GM04504 (cell line): ENCODE measurements around the gene AIFM2.
"Not testable (repeated sequence)": the region's sequence is repeated elsewhere in the genome, so short reads cannot be mapped to it uniquely, and the experiment has no call there.

Experiments
- DNase-seq: peaks from one replicate; pipeline ENCODE4 v3.0.0-alpha.2; 2012; ENCODE audit warnings: low read depth

Gene AIFM2

GRCh38 chr10:70132098-70133029 lies at the start of gene AIFM2:
Gene AIFM2 (minus strand): TSS chr10:70132825. CDS start chr10:70124084, 8,741 bp downstream.
- DNase-seq, result peak; percentile 62

GRCh38 chr10:70179209-70179608 lies 46.6 kb upstream of the AIFM2 start:
- DNase-seq, result not testable (repeated sequence)

- no peak for DNase-seq
Observed at GRCh38 chr10:70178139-70178725, 45.6 kb upstream of the AIFM2 start.

- DNase-seq, result no peak
Observed at GRCh38 chr10:70176441-70176840, 43.8 kb upstream of the AIFM2 start.

GRCh38 chr10:70175516-70175915 lies 42.9 kb upstream of the AIFM2 start:
- no peak for DNase-seq

- no peak for DNase-seq
Observed at GRCh38 chr10:70174058-70174741, 41.6 kb upstream of the AIFM2 start.

- no peak for DNase-seq
Observed at GRCh38 chr10:70169649-70170364, 37.2 kb upstream of the AIFM2 start.

GRCh38 chr10:70169011-70169410 lies 36.4 kb upstream of the AIFM2 start:
- no peak for DNase-seq

- DNase-seq, result no peak
Observed at GRCh38 chr10:70167246-70167645, 34.6 kb upstream of the AIFM2 start.

GRCh38 chr10:70166394-70166793 lies 33.8 kb upstream of the AIFM2 start:
- DNase-seq, result no peak

GRCh38 chr10:70164163-70164562 lies 31.5 kb upstream of the AIFM2 start:
- no peak for DNase-seq

- no peak for DNase-seq
Observed at GRCh38 chr10:70163448-70163847, 30.8 kb upstream of the AIFM2 start.

GRCh38 chr10:70162892-70163201 lies 30.2 kb upstream of the AIFM2 start:
- DNase-seq, result no peak

GRCh38 chr10:70162151-70162891 lies 29.7 kb upstream of the AIFM2 start:
- DNase-seq, result no peak

GRCh38 chr10:70160798-70161197 lies 28.2 kb upstream of the AIFM2 start:
- DNase-seq, result no peak

- not testable (repeated sequence) for DNase-seq
Observed at GRCh38 chr10:70159366-70159765, 26.7 kb upstream of the AIFM2 start.

- DNase-seq, result no peak
Observed at GRCh38 chr10:70158113-70158512, 25.5 kb upstream of the AIFM2 start.

GRCh38 chr10:70155255-70155838 lies 22.7 kb upstream of the AIFM2 start:
- DNase-seq, result no peak

- no peak for DNase-seq
Observed at GRCh38 chr10:70148516-70148915, 15.9 kb upstream of the AIFM2 start.

- no peak for DNase-seq
Observed at GRCh38 chr10:70147259-70147625, 14.6 kb upstream of the AIFM2 start.
